Right cardiac atrium (tissue), 5 donors: ENCODE data around the gene LRBA. TPM values are rescaled to one million over a fixed set of nuclear protein-coding genes. Genes with fewer than 3 reads are reported as not detected.

Source experiments
- ATAC-seq, 2 donors: fragments of 200-7000 bp; cut with Tn5 transposase; one replicate each; pipeline versions ENCODE4 v1.8.0 to v1.9.1; 2020; ENCODE audit warnings: moderate library complexity in 2 of 2, mild to moderate bottlenecking in 1 of 2
- DNase-seq, 3 donors: peaks; one replicate each; pipeline ENCODE4 v3.0.0-alpha.2; 2020
- H3K27ac ChIP-seq: one replicate; pipeline ENCODE4 v1.5.1; 2013; ENCODE audit warnings: mild to moderate bottlenecking, low read length, control low read depth, moderate library complexity
- H3K27me3 ChIP-seq: one replicate; pipeline ENCODE4 v1.6.1; 2013; ENCODE audit not compliant: control insufficient read depth, insufficient read depth
- H3K4me1 ChIP-seq: one replicate; pipeline ENCODE4 v1.6.1; 2013; ENCODE audit warnings: low read length; ENCODE audit not compliant: control insufficient read depth, insufficient read depth
- H3K4me3 ChIP-seq: one replicate; pipeline ENCODE4 v1.5.1; 2013; ENCODE audit warnings: low read length, control low read depth
- H3K9me3 ChIP-seq: one replicate; pipeline ENCODE4 v1.6.1; 2013; ENCODE audit warnings: low read length; ENCODE audit not compliant: control insufficient read depth
- WGBS: extraction: QIAGEN DNeasy Blood & Tissue Kit; methylation state at CpG from one replicate; pipeline ENCODE4 v1.1.7; 2013; 5-methylcytosine and 5-hydroxymethylcytosine counted together
- intact Hi-C, 4 donors: fragments of 100-400 bp; cut with DNase I; formaldehyde crosslinking; loops; one replicate each; pipeline versions ENCODE4 v1.11.0 to v1.14.0; 2022 to 2023
- polyA plus RNA-seq: library from polyadenylated mRNA; stranded (reverse); fragments of 200-250 nt; gene quantifications from one replicate; pipeline ENCODE4 v1.2.3, GENCODE V29; 2013
- total RNA-seq, 4 donors: library from RNA; stranded (reverse); fragmentation: NEBNext Ultra II Directional; extraction: Animal tissue kit (Norgen Biotek cat#: 25700); gene quantifications; one replicate each; pipeline ENCODE4 v1.2.1, GENCODE V29; 2021
- donor health status: healthy with polysubstance abuse.
- donor health status: DM: no; HTN: yes; CAD: no.
- donor health status: DM: no; HTN: no; CAD: no.
- donor health status: DM: no; HTN: yes; CAD: no; lungs with severe emphysema.
- donor health status: DM: yes; HTN: yes; CAD: no.

Gene LRBA
- total and polyA plus RNA-seq, 5 donors, result 14.4 to 29.9 (median 23.4) TPM

DNA sequence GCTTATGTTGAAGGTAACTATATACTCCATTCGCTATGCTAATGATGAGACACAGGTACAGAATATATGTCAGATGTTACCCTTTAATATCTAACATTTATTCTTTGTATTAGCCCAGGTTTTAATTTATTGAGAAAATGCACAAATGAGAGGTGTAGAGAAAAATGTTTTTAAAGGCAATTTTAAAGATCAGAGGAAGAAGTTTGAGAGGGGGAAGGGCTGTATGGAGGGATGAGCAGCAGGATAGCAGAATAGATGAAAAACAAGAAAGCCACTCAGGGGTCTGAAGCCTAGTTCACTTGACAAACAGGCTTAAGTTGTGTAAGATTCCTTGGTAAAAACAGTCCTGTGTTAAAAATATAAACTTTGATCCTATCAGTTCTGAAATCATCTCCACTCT is 429.5 kb downstream of the LRBA start:
- no peak overlapping the region for H3K4me3 ChIP-seq
- no peak for DNase-seq
- no peaks in the 10 kb centered on the region for H3K27me3 ChIP-seq
- H3K9me3 ChIP-seq, result no peaks in the 10 kb centered on the region
- H3K4me1 ChIP-seq, result no peaks in the 10 kb centered on the region
- intact Hi-C loops, result no loop called here
- ATAC-seq, result no peak
- no peak overlapping the region for H3K27ac ChIP-seq
- WGBS, result 100% methylated on average over 1 of the region's 1 CpG

DNA sequence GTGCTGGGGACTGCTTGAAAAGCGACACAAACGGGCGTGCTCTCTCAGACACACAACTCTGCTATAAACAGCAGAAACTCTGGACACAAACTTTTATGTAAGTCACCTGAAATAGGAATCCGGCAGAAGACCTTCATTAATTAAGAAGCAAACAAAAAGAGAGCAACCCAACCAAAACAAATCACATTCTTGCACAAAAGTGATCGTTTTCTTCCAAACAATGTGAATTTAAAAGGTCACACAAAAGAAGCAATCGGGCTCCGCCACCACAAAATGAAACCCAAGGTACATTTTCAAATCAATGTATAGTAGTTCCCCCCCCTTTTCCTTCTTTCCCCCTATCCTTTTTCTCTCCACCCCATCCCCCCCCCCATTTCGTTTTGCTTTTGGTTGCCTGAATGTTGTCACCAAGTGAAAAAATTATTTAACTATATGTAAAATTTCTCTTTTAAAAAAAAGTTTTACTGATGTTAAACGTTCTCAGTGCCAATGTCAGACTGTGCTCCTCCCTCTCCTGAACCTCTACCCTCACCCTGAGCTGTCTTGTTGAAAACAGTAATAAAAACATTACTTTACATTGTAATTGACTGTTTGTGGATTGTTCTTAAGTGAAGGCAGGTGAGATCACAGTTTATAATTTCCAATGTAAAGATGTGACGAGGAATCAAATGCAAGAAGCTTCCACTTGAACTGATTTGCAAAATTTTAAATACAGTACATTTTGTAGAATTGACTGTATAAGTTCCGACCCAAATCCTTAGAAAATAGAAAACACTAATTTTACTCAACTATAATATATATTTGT is 430.8 kb downstream of the LRBA start:
- no peak for DNase-seq
- Histone ChIP-seq H3K27me3 (no peaks in the 10 kb centered on the region), H3K4me1 (no peaks in the 10 kb centered on the region), H3K9me3 (no peaks in the 10 kb centered on the region), H3K4me3 (peak overlapping the region; percentile 11), H3K27ac (no peak overlapping the region)
- 75% methylated on average over 11 of the region's 11 CpGs for WGBS
- no peak for ATAC-seq
- intact Hi-C loops, result no loop called here

DNA sequence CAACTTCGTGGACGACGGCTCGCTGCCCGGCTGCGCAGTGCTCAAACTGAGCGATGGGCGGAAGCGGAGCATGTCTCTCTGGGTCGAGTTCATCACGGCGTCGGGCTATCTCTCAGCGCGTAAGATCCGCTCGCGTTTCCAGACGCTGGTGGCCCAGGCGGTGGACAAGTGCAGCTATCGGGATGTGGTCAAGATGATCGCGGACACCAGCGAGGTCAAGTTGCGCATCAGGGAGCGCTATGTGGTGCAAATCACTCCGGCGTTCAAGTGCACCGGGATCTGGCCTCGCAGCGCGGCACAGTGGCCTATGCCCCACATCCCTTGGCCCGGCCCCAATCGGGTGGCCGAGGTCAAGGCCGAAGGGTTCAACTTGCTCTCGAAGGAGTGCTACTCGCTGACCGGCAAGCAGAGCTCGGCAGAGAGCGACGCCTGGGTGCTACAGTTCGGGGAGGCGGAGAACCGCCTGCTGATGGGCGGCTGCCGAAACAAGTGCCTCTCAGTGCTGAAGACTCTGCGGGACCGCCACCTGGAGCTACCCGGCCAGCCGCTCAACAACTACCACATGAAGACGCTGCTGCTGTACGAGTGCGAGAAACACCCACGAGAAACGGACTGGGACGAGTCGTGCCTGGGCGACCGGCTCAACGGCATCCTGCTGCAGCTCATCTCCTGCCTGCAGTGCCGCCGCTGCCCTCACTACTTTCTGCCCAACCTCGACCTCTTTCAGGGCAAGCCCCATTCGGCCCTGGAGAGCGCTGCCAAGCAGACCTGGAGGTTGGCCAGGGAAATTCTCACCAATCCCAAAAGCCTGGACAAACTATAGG is 431.6 kb downstream of the LRBA start:
- DNase-seq (peak; percentile 36 to 63 (median 61)), ATAC-seq (peak; percentile 62 to 65)
- Histone ChIP-seq H3K27ac (no peak overlapping the region), H3K4me3 (peak overlapping the region; percentile 11), H3K27me3 (no peaks in the 10 kb centered on the region), H3K9me3 (no peaks in the 10 kb centered on the region), H3K4me1 (no peaks in the 10 kb centered on the region)
- intact Hi-C loops, result no loop called here
- WGBS, result 30% methylated on average over 66 of the region's 66 CpGs

DNA sequence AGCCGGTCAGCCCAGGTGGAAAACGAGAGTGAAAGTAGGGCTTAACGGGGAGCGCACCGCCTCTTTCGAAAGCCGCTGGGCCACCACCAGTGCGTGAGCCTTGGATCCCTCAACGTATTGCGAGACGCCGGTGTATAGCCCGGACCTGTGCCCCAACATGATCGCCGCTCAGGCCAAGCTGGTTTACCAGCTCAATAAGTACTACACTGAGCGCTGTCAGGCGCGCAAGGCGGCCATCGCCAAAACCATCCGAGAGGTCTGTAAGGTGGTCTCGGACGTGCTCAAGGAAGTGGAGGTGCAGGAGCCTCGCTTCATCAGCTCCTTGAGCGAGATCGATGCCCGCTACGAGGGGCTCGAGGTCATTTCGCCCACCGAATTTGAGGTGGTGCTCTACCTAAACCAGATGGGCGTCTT is 432.2 kb downstream of the LRBA start:
- no peaks in the 10 kb centered on the region for H3K9me3 ChIP-seq
- intact Hi-C loops, result no loop called here
- H3K27ac ChIP-seq, result no peak overlapping the region
- ATAC-seq, result peak; percentile 22 to 65
- no peaks in the 10 kb centered on the region for H3K4me1 ChIP-seq
- DNase-seq, result peak; percentile 16 to 56 (median 40)
- H3K27me3 ChIP-seq, result no peaks in the 10 kb centered on the region
- peak overlapping the region; percentile 11 for H3K4me3 ChIP-seq
- 44% methylated on average over 32 of the region's 32 CpGs for WGBS

DNA sequence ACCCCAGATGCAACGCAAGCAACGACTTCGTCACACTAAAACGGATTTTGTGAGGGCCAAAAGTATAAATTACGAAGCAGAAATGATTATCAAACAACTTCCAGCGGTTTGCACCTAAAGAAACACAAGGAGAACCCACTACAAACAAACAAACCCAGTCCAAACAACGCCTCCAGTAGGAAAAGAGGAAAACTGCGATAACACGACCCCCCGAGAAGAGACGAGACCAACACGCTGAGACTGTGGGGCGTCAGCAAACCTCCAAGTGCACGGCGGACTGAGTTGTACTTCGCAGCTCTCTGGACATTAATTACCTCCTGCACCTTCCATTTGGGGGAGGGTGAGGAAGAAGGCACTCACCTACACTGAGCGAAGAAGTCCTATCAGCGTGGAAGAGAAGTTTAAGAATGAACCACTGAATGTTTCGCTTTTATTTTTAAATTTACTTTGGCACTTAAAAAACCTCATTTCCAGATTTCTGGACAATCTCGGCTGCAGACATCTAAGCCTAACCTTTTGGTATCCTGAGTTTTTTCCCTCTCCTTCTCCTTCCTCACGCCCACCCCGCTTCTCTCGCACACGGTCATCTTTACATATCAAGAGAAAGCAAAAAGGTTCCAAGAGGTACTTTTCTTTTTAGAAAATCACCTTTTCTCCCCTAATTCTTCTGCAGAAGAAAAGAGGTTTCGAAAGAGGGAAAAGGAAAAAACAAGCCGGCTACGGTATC is 432.8 kb downstream of the LRBA start, which contains the start of gene MAB21L2:
MAB21L2 (plus strand) TSS at position 6 of the 727 bp plus-strand sequence. CDS start 879 bp downstream, outside the sequence.
- no peaks in the 10 kb centered on the region for H3K4me1 ChIP-seq
- H3K9me3 ChIP-seq, result no peaks in the 10 kb centered on the region
- no peaks in the 10 kb centered on the region for H3K27me3 ChIP-seq
- H3K4me3 ChIP-seq, result peak within 1 kb of the TSS; percentile 11
- ATAC-seq (no peak), DNase-seq (peak in 1 of 3 donors; percentile 20)
- WGBS, result 60% methylated on average over 27 of the region's 27 CpGs
- intact Hi-C loops, result no loop called here
- H3K27ac ChIP-seq, result no peak within 1 kb of the TSS

DNA sequence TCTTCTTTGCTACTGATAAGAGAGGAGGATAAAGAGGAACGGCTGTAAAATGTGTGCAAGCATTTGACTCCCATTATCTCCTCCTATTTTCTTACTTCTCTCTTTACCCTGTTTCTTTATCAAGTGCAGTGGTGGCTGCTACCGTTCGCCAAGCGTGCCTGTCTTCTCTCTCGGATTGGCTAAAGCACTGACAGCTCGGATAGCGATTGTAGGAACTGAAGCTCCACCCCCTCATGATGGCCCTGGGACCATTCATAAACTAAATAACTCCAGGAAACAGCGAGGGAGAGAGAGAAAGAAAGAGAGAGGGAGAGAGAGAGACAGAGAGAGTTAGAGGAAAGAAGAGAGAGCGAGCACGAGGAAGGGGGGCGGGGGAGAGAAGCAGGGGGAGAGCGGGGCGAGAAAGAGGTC is 433.4 kb downstream of the LRBA start:
- peak in 2 of 3 donors; percentile 12 to 29 for DNase-seq
- intact Hi-C loops, result no loop called here
- H3K9me3 ChIP-seq, result no peaks in the 10 kb centered on the region
- ATAC-seq, result peak in 1 of 2 donors; percentile 58
- WGBS, result 73% methylated on average over 13 of the region's 13 CpGs
- no peaks in the 10 kb centered on the region for H3K4me1 ChIP-seq
- no peak overlapping the region for H3K4me3 ChIP-seq
- H3K27ac ChIP-seq, result no peak overlapping the region
- H3K27me3 ChIP-seq, result no peaks in the 10 kb centered on the region

DNA sequence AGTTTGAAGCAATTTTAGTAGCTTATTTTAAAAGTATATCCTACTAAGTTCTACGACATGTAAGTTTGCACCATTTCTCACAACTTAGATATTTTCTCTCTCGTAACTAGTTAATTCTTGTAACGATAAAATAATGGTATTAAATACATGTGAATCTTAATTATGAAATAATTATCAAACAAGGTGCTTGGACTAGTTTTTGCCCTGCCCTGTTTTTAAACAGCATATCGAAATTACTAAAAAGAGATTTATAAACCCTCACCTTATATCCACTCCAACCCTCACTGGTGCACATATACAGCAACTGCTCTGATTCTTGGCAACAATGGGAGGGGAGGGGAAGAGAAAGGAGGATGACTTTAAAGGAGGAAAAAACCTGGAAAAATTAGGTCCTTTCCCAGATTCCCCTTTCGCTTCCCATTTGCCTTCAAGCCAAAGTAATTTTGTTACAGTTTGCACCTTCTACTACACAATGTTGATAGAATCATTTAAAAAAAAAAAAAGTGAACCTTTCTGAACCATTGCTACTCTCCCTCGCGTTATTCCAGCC is 434.0 kb downstream of the LRBA start:
- Histone ChIP-seq H3K27me3 (no peaks in the 10 kb centered on the region), H3K4me1 (no peaks in the 10 kb centered on the region), H3K4me3 (no peak overlapping the region), H3K9me3 (no peaks in the 10 kb centered on the region), H3K27ac (no peak overlapping the region)
- ATAC-seq (no peak), DNase-seq (no peak)
- WGBS, result 93% methylated on average over 7 of the region's 7 CpGs
- intact Hi-C loops, result no loop called here

DNA sequence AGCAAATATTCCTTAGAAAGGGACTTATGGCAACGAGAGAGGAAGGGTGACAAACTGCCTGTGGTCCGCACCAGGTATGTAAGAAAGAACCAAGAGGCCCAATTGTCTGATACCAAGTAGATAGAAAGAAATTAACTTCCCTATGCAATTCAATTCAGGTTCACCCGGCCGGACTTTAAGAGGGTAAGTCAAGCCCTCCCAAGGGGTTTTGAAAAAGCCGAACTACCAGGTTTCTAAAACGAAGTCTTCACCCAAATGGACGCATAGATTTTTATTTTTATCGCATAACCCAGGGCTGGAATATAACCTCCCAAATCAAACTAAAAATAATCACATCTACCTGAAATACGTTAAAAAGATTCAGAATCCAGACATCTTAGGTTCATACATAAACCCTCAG is 434.8 kb downstream of the LRBA start:
- no peaks in the 10 kb centered on the region for H3K27me3 ChIP-seq
- no peak overlapping the region for H3K4me3 ChIP-seq
- H3K4me1 ChIP-seq, result no peaks in the 10 kb centered on the region
- no peaks in the 10 kb centered on the region for H3K9me3 ChIP-seq
- WGBS, result 90% methylated on average over 9 of the region's 9 CpGs
- H3K27ac ChIP-seq, result no peak overlapping the region
- DNase-seq (no peak), ATAC-seq (no peak)
- intact Hi-C loops, result no loop called here

DNA sequence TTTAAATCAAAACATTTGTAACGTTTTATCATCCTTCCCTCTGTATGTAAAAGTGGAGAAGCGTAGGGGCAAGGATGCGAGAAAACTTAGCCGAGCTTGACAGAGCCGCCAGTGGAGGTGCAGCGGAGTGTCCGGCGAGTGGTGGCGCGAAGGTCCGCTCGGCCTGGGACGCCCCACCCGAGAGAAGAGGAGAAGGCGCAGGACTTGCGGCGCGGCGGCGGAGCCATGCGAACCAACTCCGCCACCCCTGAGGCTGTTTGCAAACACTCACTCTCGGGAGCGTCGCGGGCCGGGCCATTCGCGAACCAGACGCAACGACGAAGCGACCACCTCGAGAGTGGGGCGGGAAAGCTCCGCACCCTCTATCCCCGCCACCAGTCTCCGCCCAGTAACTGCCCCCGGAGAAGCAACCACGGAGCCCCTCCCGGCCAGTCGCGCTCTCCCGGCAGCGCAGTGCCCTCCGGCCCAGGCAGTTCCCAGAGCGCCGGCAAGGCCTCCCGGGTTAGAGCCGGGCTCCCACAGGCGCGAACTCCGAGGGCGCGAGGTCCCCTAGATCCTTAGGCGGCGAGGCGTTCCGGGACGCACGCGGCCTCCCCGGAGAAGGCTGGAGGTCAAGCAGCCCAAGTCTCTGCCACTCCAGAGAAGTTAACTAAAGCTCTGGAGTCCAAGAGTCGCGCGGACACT is 435.4 kb downstream of the LRBA start:
- Histone ChIP-seq H3K9me3 (no peaks in the 10 kb centered on the region), H3K4me3 (peak overlapping the region; percentile 3), H3K4me1 (no peaks in the 10 kb centered on the region), H3K27ac (no peak overlapping the region), H3K27me3 (no peaks in the 10 kb centered on the region)
- 26% methylated on average over 66 of the region's 66 CpGs for WGBS
- ATAC-seq (peak; percentile 75 to 77), DNase-seq (peak; percentile 27 to 66 (median 61))
- intact Hi-C loops, result no loop called here

DNA sequence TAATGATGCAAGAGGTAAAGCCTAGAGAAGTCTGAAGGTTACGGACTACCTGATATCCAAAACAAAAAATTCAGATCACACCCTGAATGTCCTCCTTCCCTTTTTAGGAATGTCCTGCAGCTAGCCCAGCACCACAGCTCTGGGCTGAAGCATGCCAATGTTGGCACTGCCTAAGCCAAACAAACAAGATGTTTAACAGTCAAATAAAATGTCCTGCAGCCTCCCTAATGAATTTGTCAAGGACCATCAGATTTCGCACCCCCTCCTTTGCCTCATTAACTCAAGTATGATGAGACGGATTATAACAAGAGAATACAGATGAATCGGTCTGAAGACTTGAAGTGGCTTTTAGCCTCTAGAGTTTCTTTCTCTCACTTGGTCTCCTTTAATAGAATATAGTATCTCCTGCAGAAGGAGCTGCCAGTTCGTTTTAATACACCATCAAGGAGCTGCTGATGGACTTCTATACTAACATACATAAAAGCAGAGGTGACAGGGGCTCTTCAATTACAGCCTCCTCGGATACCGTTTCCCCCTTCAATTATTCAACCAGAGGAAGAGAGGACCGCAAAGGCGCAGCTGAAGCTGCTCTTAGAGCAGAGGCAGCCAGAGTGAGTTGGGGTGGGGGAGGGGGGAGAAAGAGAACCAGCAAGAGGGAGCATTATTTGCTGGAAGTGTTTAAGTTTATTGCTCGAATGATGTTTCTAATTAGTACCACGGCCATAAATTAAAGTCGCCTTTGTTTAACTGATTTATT is 436.2 kb downstream of the LRBA start:
- no peak overlapping the region for H3K4me3 ChIP-seq
- no peaks in the 10 kb centered on the region for H3K27me3 ChIP-seq
- ATAC-seq (no peak), DNase-seq (no peak)
- H3K9me3 ChIP-seq, result no peaks in the 10 kb centered on the region
- 70% methylated on average over 12 of the region's 12 CpGs for WGBS
- no peaks in the 10 kb centered on the region for H3K4me1 ChIP-seq
- intact Hi-C loops, result no loop called here
- H3K27ac ChIP-seq, result no peak overlapping the region
